MM.1S (cell line): ENCODE data around the gene SEMA3D.

Experiments used
- EZH2 ChIP-seq: fragments of 300-600 bp; sonication (generic); optimal IDR thresholded peaks from 2 replicates; pipeline ENCODE3; 2017; ENCODE audit warnings: low read depth, mild to moderate bottlenecking, antibody characterized with exemption, low read length, mixed read lengths
- EZH2phosphoT487 ChIP-seq: fragments of 300-600 bp; sonication (generic); IDR thresholded peaks from 2 replicates; pipeline ENCODE4 v1.6.1; 2018; ENCODE audit warnings: antibody characterized with exemption, low read length
- TF ChIP-seq, protein P1 (sequence below): fragments of 300-600 bp; sonication (generic); IDR thresholded peaks from 2 replicates; pipeline ENCODE4 v1.5.1; 2016; ENCODE audit warnings: antibody characterized with exemption, low read length, mixed read lengths

DNA sequence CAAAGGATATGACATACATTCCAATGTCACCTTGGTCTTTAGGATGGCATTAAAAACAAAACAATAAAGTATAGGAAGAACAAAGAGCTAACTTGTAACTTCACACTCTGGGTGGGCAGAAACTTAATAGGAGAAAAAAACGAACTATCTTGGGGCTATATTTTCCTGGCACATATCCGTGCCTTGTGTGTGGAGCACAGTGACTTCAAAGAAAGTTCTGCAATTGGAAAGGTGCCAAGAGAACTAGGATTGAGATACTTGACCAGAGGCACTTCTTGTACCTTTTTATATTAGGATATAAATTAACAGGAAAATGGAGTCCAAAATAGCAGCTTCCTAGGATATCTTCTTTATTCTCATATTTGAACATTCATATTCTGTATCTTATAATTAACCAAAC is 148.4 kb downstream of the SEMA3D start:
- TF ChIP-seq, protein P1, sequence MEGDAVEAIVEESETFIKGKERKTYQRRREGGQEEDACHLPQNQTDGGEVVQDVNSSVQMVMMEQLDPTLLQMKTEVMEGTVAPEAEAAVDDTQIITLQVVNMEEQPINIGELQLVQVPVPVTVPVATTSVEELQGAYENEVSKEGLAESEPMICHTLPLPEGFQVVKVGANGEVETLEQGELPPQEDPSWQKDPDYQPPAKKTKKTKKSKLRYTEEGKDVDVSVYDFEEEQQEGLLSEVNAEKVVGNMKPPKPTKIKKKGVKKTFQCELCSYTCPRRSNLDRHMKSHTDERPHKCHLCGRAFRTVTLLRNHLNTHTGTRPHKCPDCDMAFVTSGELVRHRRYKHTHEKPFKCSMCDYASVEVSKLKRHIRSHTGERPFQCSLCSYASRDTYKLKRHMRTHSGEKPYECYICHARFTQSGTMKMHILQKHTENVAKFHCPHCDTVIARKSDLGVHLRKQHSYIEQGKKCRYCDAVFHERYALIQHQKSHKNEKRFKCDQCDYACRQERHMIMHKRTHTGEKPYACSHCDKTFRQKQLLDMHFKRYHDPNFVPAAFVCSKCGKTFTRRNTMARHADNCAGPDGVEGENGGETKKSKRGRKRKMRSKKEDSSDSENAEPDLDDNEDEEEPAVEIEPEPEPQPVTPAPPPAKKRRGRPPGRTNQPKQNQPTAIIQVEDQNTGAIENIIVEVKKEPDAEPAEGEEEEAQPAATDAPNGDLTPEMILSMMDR = no peak
- TF ChIP-seq EZH2phosphoT487 = no peak
- no peak for TF ChIP-seq EZH2
